Measurements from ENCODE around the gene FOXN1. TPM values are rescaled to one million over a fixed set of nuclear protein-coding genes. Genes with fewer than 3 reads are reported as not detected.

Gene FOXN1
- total and polyA plus RNA-seq, 10 of the 15 experiments (the other 5 are each of a cell fraction or from before 2014, with no cell fraction given) = not detected

- TF ChIP-seq ZBTB11 (CRISPR knock-in tag; IDR thresholded peaks at IDR 0.05) = no peak
- TF ChIP-seq ZSCAN29 (IDR thresholded peaks at IDR 0.05) = no peak
These were observed 2.7 kb upstream of the FOXN1 start (continued) for GRCh38 chr17:28503420-28503819.

GRCh38 chr17:28506763-28507487 lies 777 bp downstream of the FOXN1 start:
- Histone ChIP-seq H3K9me3 (replicated peaks; ENCODE audit: control insufficient read depth, insufficient read depth, low read length) (no peaks in the 10 kb centered on the region), H2AFZ (ENCODE audit: control insufficient read depth, low read depth, low read length) (no peak overlapping the region), H3K79me2 (ENCODE audit: control insufficient read depth, insufficient read depth, low read length) (peaks cover 1% of the 10 kb centered on the region; the same call in 1 of the 2 replicates), H3K4me1 (ENCODE audit: control insufficient read depth, insufficient read depth, low read length) (peaks cover 20% of the 10 kb centered on the region), H3K4me2 (ENCODE audit: control insufficient read depth, insufficient read depth) (0 out of 2 replicates have a peak overlapping the region, but pooled peaks have one; percentile 14), H3K27me3 (replicated peaks in 1 of 2; ENCODE audit: control insufficient read depth in 2 of 2, insufficient read depth in 2 of 2, low read length in 1 of 2) (no peaks in the 10 kb centered on the region), H3K4me3 (no peak overlapping the region), H3K27ac (ENCODE audit: control insufficient read depth, insufficient read depth) (no peak overlapping the region), H4K20me1 (ENCODE audit: control insufficient read depth, insufficient read depth) (no peaks in the 10 kb centered on the region), H3K9ac (ENCODE audit: control insufficient read depth, insufficient read depth, low read length) (no peak overlapping the region), H3K36me3 (ENCODE audit: control insufficient read depth in 2 of 2, insufficient read depth in 2 of 2, low read length in 1 of 2) (no peaks in the 10 kb centered on the region)
- ChIA-PET CTCF (interaction anchor here (0.6 to 1.2 kb wide), 2 partner anchors 11 to 34 kb away, joined by 3 read pairs; no protein-coding TSS in a partner anchor), POLR2A (no interaction called here), RAD21 (ENCODE audit: unreplicated experiment) (no interaction called here), SMC1A (ENCODE audit: uncharacterized antibody, unreplicated experiment) (interaction anchor here (0.8 to 2.0 kb wide), 3 partner anchors 12 to 33 kb away, joined by 3 to 5 read pairs (median 5); no protein-coding TSS in a partner anchor)
- in situ Hi-C loops (cut with MboI) (no loop called here), intact Hi-C loops (cut with micrococcal nuclease; ENCODE audit: unreplicated experiment) (no loop called here)
- no TSS peak for BruUV-seq (replicated peaks)
- TF ChIP-seq POLR2AphosphoS2 (IDR thresholded peaks at IDR 0.05; ENCODE audit: low read depth, low read length) (no peak), EZH2 (IDR thresholded peaks at IDR 0.05; ENCODE audit: borderline replicate concordance, control insufficient read depth, low read depth, low read length) (no peak), MTA2 (IDR thresholded peaks at IDR 0.05; ENCODE audit: low read depth) (no peak), SPI1 (IDR thresholded peaks at IDR 0.05; ENCODE audit: borderline replicate concordance, insufficient read depth, low read depth, low read length) (0 out of 2 replicates have a peak, but pooled peaks have one; percentile 5), SMARCA5 (IDR thresholded peaks at IDR 0.05) (no peak), KLF5 (IDR thresholded peaks at IDR 0.05; ENCODE audit: partially characterized antibody) (no peak), ATF3 (IDR thresholded peaks at IDR 0.05; ENCODE audit: borderline replicate concordance, extremely low read depth, low read depth, low read length) (no peak), RFX5 (IDR thresholded peaks at IDR 0.05; ENCODE audit: low read depth, low read length) (no peak), GATAD2B (conservative IDR thresholded peaks at IDR 0.05; ENCODE audit: low read depth) (no peak), EED (IDR thresholded peaks at IDR 0.05; ENCODE audit: low read depth) (0 out of 2 replicates have a peak, but pooled peaks have one; percentile 1), ZNF592 (IDR thresholded peaks at IDR 0.05) (no peak), BACH1 (IDR thresholded peaks at IDR 0.05; ENCODE audit: borderline replicate concordance) (no peak)
- ATAC-seq (no peak), DNase-seq (ENCODE audit: low read depth, low spot score) (no peak), FAIRE-seq (no peak)
- WGBS (ENCODE audit: insufficient coverage, insufficient replicate concordance, low lambda C conversion rate, missing lambda C conversion rate) = 26% methylated on average over 14 of the region's 14 CpGs

Data from GM12878 (cell line).